Keratinocyte (primary cell): ENCODE measurements around the gene CSH1.

Experiments
- EZH2 ChIP-seq: IDR thresholded peaks from one replicate; pipeline ENCODE4 v1.6.1; 2012; ENCODE audit warnings: inconsistent platforms, mild to moderate bottlenecking, low read length, moderate library complexity
- TF ChIP-seq, protein P1 (sequence below), 3 experiments: IDR thresholded peaks in 1 of 3; conservative IDR thresholded peaks in 1 of 3; optimal IDR thresholded peaks in 1 of 3; 2 replicates in 2 of 3; 3 replicates in 1 of 3; pipeline versions ENCODE3 to v1.5.1; 2011; ENCODE audit warnings: low read length in 3 of 3, mild to moderate bottlenecking in 3 of 3, moderate library complexity in 2 of 3, control low read depth in 1 of 3, inconsistent platforms in 1 of 3; ENCODE audit not compliant: insufficient read depth in 2 of 3; ENCODE audit errors: extremely low read depth in 1 of 3

DNA sequence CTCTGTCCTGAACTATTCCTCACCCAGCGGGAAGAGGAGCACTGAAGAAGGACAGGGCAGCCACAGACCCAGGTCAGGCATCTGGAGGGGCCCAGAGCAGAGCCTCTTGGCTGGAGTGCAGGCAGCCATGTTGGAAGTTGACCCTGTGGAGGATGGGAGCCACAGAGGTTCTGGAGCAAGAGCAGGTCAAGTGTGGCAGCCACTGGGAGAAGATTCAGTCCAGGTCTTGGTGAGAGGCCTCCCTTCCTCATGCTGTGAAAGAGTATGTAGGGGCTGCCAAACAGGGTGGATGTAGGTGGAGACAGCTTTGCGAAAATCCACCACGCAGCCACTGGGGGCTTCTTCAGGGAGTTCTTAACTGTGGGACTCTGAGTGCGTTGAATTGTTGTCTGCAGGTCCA, 36.3 kb upstream of the CSH1 start:
- TF ChIP-seq, protein P1, sequence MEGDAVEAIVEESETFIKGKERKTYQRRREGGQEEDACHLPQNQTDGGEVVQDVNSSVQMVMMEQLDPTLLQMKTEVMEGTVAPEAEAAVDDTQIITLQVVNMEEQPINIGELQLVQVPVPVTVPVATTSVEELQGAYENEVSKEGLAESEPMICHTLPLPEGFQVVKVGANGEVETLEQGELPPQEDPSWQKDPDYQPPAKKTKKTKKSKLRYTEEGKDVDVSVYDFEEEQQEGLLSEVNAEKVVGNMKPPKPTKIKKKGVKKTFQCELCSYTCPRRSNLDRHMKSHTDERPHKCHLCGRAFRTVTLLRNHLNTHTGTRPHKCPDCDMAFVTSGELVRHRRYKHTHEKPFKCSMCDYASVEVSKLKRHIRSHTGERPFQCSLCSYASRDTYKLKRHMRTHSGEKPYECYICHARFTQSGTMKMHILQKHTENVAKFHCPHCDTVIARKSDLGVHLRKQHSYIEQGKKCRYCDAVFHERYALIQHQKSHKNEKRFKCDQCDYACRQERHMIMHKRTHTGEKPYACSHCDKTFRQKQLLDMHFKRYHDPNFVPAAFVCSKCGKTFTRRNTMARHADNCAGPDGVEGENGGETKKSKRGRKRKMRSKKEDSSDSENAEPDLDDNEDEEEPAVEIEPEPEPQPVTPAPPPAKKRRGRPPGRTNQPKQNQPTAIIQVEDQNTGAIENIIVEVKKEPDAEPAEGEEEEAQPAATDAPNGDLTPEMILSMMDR (optimal IDR thresholded peaks at IDR 0.05 in 1 of 3, IDR thresholded peaks at IDR 0.05 in 1 of 3, conservative IDR thresholded peaks at IDR 0.05 in 1 of 3; ENCODE audit: extremely low read depth in 1 of 3, insufficient read depth in 2 of 3, low read length in 3 of 3): no peak
- no peak for TF ChIP-seq EZH2
